Activated CD4-positive, CD25-positive, alpha-beta regulatory T cell treated with anti-CD3 and anti-CD28 coated beads, Interleukin-2, amount 50 U/mL, for 16 hours (primary cell): ENCODE measurements around the gene EGFL7.

Source experiments
- DNase-seq: peaks from one replicate; pipeline ENCODE4 v3.0.0-alpha.2; 2020; ENCODE audit warnings: low read depth, low spot score

The EGFL7 gene

GRCh38 chr9:136662656-136663581 is at the start of gene EGFL7:
EGFL7 (plus strand) TSS chr9:136662916; CDS start chr9:136668283, 5,367 bp downstream.
- DNase-seq: no peak

- no peak for DNase-seq
Measured at GRCh38 chr9:136613824-136614371, 48.8 kb upstream of the EGFL7 start.

GRCh38 chr9:136614372-136614922 is 48.3 kb upstream of the EGFL7 start:
- no peak for DNase-seq

- no peak for DNase-seq
Measured at GRCh38 chr9:136614967-136615623, 47.6 kb upstream of the EGFL7 start.

- no peak for DNase-seq
Measured at GRCh38 chr9:136615631-136616306, 46.9 kb upstream of the EGFL7 start.

- DNase-seq: no peak
Measured at GRCh38 chr9:136616307-136616635, 46.4 kb upstream of the EGFL7 start.

- no peak for DNase-seq
Measured at GRCh38 chr9:136616948-136617695, 45.6 kb upstream of the EGFL7 start.

- no peak for DNase-seq
Measured at GRCh38 chr9:136617746-136618579, 44.8 kb upstream of the EGFL7 start.

GRCh38 chr9:136618580-136619547 is 43.9 kb upstream of the EGFL7 start:
- no peak for DNase-seq

GRCh38 chr9:136619742-136620440 is 42.8 kb upstream of the EGFL7 start:
- no peak for DNase-seq

- no peak for DNase-seq
Measured at GRCh38 chr9:136620441-136621018, 42.2 kb upstream of the EGFL7 start.

- no peak for DNase-seq
Measured at GRCh38 chr9:136621019-136621733, 41.5 kb upstream of the EGFL7 start.

GRCh38 chr9:136621734-136622093 is 41.0 kb upstream of the EGFL7 start:
- no peak for DNase-seq

- DNase-seq: no peak
Measured at GRCh38 chr9:136622538-136622948, 40.2 kb upstream of the EGFL7 start.

- no peak for DNase-seq
Measured at GRCh38 chr9:136623016-136623841, 39.5 kb upstream of the EGFL7 start.

GRCh38 chr9:136623842-136624183 is 38.9 kb upstream of the EGFL7 start:
- no peak for DNase-seq
